GM19395 (cell line): ENCODE data around the gene MRI1.

Experiments
- ATAC-seq: cut with Tn5 transposase; IDR thresholded peaks from one replicate; pipeline ENCODE4 v1.9.1; 2021; ENCODE audit warnings: mild to moderate bottlenecking, moderate library complexity; ENCODE audit not compliant: unreplicated experiment

The MRI1 gene

DNA sequence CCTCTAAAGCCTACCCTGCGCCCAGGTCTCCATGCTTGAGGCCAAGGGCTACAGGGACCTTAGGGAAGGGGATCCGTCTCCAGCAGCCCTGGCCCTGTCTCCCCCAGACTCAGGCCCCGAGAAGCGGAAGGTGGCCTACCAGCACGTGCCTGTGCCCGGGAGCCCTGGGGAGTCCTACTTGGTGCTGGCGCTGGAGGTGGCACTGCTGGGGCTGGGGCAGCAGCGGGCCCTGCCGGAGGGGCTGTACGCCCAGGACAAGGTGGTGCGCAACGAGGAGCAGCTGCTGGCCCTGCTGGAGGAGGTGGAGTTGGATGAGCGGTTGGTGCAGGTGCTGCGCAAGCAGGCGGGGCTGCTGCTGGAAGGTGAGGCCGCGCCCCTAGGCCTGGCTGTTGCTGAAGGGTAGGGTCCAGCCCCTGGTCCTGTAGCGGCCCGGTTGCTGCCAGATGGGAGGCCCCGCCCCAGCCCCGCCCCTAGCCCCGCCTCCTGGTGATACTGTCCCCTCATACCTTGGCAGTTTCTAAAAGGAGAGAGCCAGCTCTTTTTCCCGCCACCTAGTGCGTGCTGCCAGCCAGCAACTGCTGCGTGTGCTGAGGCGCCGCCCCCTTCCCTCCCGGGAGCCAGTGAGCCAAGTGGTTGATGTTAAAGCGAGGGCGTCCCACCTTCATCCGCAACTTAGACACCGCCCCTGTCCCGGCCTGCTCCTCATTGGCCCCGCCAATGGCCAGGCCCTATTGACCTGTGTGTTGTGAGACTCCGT lies 53.5 kb downstream of the MRI1 start:
- no peak for ATAC-seq

DNA sequence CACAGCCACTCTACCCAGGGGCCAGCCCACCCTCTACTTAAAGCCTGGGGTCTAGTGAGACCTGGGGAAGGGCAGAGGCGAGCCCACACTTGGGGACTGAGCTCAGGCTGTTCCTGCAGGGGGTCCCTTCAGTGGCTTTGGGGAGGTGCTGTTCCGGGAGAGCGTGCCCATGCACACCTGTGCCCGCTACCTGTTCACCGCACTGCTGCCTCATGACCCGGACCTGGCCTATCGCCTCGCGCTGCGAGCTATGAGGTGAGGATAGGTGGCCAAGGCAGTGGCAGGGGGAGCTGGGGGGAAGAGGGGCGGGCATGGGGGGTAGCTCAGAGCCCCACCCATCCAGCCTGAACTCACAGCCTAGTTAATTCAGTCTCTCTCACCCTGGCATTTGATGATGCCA lies 54.9 kb downstream of the MRI1 start:
- ATAC-seq: no peak

DNA sequence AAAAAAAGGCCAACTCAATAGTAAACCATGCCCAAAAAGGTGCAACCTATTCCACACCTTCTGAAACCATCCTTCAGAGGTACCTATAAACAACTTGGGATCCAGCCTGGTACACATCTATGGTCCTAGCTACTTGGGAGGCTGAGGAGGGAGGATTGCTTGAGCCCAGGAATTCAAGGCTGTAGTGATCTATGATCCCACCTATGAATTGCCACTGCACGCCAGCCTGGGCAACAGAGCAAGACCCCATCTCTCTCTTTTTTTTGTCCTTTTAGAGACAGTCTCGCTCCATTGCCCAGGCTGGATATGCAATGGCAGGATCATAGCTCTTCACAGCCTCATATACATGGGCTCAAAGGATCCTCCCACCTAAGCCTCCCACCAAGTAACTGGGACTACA lies 57.0 kb downstream of the MRI1 start:
- ATAC-seq: no peak

DNA sequence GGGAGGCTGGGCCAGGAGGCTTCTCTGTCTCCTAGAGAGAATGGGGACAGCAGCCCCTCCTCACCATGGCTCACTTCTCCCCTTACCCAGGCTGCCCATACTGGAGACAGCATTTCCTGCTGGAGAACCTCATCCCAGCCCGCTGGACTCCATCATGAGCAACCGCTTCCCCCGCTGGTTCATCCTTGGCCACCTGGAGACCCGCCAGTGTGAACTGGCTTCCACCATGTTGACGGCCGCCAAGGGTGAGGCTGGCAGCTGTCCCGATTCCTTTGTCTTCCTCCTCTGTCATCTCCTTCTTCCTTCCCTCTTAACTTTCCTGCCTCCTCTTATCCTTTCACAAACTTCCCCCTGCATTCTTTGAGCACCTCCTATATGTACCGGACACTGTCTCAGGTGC lies 58.9 kb downstream of the MRI1 start:
- ATAC-seq: no peak
